Activated CD4-positive, CD25-positive, alpha-beta regulatory T cell treated with anti-CD3 and anti-CD28 coated beads, Interleukin-2, amount 50 U/mL, for 72 hours (primary cell): ENCODE results near the gene ACTL8.
A peak's percentile ranks its signal among the peaks of the same experiment; 100 is the strongest.

Experiments used
- DNase-seq: peaks from one replicate; pipeline ENCODE4 v3.0.0; 2021

ACTL8 gene

DNA sequence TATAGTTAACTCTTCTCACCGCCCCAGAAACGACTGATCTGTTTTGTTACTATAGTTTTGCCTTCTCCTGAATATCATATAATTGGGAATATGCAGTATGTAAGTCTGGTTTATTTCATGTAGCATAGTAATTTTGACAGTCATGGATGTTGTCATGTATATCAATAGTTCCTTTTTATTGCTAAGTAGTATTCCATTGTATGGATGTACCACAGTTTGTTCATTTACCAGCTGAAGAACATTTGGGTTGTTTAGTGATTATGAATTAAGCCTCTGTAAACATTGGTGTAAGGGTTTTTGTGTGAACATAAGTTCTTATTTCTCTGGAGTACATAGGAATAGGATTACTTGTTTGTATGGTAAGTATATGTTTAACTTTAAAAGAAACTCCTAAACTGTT, 55.5 kb downstream of the ACTL8 start:
- DNase-seq = no peak

DNA sequence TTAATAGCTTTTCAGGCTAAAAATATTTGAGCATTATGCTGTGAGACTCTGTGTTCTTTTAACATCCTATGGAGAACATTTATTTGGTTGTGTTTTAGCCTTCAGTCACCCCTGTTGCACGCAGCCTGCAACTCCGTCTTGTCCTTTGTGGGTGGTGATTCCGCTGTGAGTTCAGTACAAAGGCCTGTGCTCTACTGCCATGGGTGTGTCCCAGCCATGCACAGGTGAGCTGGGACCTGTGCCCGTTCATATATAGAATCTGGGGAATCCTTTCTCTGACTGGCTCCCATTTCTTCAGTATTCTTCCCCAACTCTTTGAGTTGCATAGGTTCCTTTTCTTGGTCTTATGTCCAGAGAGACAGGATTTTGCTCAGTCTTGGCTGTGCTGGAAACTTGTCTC, 61.4 kb downstream of the ACTL8 start:
- DNase-seq = no peak

DNA sequence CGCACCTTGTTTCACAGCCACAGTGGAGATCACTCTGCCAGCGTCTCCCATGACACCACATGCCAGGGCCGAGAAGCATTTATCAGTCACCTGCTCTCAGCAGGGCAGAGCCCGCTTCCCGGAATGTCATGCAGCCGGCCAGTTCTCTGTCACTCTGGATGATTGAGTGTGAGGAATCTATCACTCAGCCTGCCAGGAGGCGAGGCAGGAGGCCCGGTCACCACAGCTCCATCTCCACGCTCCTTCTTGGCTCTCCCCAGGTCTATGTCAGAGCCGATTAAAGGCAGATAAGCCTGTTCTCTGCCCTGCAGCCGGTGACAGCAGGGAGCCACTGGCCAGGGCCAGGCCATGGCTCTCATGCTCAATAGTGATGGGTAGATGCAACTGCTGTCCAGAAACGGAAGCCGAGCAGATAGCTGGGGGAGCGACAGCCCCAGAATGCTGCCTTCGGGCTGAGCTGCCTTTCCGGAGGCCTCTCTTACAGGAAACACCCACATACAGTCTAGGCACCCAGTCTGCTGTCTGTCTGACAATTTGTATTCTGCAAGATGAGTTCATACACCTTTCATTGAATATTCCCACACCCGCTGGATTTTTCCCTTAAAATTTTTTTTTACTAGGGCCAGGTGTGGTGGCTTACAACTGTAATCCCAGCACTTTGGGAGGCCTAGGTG, 64.1 kb downstream of the ACTL8 start:
- no peak for DNase-seq

DNA sequence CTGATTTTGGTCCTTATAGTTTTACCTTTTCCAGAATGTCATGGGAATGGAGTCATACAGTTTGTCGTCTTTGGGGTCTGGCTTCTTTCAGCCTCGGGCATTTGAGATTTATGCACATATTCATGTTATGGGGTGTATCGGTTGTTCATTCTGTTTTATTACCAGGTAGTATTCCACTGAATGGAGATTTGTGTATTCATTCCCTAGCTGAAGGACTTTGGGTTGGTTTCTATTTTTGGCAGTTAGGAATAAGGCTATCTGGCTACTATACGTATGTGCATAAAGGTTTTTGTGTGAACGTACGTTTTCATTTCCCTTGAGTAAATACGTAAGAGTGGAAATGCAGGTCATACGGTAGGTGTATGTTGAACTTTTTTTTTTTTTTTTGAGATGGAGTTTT, 65.1 kb downstream of the ACTL8 start:
- no peak for DNase-seq

DNA sequence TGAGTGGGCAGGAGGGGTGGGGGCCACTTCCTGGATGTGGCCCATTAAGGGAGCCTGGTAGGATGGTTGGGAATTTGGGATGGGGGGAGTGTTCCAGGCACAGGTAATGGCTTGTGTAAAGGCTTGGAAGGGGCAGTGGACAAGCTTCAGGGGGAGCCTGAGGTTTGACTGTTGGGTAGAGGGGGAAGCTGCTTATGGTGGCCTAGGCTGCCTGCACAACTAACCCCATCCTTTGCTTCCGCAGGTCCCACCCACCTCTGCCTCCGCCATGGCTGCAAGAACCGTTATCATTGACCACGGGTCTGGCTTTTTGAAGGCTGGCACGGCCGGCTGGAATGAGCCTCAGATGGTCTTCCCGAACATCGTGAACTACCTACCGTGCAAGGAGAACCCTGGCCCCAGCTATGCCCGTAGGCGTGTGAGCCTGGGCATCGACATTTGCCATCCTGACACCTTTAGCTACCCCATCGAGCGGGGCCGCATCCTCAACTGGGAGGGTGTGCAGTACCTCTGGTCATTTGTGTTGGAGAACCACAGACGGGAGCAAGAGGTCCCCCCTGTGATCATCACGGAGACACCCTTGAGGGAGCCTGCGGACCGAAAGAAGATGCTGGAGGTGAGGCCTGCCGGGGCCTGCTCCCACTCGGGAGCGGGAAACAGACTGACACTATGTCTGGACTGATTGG, 67.8 kb downstream of the ACTL8 start:
- DNase-seq = no peak

DNA sequence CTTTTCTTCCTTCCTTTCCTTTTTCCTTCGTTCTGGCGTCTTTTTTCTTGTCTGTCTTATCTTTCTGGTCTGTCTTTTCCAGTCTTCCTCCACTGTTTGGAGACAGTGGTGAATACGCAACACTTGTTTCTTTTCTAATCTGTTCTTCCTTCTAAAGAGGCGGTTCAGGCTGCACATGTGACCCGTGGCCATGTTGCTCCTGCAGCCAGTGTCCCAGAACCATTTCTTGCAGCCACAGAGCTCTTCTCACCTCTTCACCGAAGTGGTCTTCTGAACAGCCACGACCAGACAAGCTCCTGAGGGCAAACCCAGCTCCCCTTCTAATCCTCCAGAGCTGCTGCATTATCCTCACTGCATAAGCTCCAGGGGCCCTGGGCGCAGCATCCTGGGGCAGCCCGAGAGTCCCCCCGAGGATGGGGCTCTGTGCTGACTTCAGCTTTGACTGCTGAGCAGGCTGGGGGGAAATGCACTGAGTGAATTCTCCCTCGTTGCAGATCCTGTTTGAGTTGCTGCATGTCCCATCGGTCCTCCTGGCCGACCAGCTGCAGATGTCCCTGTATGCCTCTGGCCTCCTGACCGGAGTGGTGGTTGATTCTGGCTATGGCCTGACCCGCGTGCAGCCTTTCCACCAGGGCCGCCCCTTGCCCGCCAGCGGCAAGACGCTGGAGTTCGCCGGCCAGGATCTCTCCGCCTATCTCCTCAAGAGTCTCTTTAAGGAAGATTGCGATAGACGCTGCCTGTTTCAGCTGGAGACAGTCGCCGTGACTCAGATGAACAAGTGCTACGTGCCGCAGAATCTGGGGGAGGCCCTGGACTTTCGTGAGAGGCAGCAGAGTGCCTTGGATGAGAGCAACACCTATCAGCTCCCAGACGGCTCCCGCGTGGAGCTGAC, 70.4 kb downstream of the ACTL8 start:
- no peak for DNase-seq

DNA sequence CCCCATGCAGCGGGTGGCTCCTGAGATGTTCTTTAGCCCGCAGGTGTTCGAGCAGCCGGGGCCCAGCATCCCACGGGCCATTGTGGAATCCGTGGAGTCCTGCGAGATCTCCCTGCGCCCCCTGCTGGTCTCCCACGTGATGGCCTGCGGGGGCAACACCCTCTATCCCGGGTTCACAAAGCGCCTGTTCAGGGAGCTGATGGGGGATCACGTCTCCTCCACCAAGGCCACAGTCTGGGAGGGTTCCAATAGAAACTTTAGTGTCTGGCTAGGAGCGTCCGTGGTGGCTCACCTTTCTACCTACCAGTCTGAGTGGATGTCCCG, 71.0 kb downstream of the ACTL8 start:
- DNase-seq = peak; percentile 36

DNA sequence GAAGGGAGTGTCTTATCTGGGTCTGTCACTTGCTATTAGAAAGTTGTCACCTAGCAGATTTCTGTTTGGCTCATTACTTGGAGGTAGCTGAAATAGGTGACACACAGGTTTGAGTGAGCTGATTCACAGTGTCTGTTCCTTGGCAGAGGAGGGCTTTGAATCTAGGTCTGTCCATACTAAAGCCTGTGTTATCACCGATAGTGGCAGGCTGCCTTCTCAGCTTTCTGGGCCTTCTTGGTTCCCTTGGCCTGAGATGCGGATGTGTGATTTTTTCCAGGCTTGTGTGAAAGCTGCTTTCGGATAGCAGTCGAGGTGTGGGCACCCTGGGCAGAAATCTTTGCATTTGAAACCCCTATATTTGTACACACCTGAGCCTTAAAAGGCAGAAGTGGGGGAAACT, 73.9 kb downstream of the ACTL8 start:
- DNase-seq = no peak

DNA sequence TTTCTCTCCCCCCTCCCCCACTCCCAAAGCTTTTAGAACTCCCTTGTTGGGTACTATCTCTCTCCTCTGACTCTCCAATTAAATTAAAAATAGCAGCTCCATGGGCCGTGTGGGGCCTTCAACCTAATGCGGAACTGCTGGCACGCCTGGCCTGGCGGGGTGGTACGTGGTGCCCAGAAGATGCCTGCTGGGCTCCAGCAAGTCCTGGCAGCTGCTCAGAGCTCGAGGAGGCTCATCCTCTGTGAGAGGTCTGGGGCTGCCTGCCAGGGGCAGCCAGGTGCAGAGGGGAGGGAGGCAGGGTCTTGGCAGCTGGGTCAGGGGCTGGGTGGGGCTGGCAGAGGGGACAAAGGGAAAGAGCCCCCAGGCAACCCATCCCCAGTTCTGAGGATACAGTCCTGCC, 74.4 kb downstream of the ACTL8 start:
- no peak for DNase-seq

DNA sequence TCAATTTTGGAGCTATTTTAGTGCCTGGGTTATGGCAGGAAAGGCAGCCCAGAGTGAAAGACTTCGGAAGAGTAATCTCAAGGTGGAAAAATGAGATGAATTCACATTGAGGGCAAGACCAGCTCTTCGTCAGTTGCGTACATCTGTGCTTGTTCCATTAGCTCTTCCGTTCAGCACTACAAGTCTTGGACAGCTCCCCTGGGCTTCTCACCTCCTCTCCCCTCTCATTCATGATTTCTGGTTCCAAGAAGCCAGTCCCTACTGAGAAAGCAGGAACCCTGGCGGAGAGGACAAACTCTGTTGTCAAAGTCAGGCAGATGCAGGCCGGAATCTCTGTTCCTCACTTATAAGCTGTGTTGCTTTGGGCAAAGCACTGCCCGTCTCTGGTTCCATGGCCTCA, 76.5 kb downstream of the ACTL8 start:
- DNase-seq = no peak

DNA sequence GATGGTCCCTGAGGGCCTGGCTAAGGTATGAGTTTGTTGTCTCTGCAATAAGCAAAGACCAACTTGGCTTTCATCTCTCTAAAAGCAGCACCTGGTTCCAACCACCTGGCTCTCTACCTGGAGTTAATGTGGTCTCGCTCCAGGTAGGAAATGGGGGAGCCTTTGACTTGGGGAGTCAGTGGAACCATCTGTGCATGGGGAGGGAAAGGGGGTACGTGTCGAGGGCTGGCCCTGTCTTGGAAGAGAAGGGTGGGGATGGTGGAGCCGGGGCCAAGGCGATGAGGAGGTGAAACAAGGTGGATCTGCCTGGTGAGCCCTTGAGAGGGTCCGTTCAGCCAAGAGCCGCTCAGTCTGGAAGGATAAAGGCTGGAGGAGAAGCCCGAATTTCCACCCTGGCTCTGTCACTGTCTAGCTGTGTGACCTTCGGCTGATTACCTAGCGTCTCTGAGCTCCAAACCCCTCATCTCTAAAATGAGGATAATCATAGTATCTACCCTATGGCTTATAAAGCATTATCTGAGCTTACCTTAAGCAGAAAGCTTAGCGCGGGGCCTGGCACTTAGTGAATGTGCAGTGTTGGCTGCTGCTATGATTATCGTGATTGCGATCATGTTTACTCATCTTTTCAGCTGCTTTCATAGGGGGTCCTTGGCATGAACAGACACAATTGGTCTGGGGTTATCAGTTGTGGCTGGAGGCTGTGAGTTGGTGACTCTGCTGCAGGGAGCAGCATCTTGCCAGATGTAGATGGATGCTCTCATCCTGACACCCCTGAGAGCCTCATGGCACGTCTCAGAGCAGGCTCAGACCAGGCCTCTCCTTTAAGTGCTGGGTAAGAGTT, 78.7 kb downstream of the ACTL8 start:
- DNase-seq = no peak

DNA sequence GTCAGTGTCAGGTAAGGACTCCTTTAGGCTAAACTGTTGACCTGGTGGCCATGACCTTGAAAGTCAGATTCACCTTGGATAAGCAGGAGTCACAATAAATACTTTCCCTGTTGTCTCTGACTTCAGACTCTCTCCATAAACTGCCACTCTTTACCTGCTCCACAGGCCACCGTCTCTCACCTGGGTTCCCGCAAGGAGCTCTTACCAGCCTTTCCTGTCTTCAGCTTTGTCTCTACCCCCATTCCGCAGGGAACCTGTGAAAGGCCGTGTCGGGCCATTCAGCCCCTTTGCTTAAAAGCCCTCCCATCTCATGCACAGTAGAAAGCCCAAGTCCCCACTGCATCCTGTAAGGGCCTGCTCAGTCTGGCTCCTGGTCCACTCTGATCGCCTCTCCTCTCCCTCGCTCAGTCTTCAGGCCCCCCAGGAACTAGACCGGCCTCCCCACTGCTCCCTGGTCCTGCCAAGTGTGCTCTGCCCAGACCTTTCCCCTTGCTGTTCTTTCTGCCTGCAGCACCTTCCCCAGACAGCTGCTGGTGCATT, 79.5 kb downstream of the ACTL8 start:
- DNase-seq = no peak

DNA sequence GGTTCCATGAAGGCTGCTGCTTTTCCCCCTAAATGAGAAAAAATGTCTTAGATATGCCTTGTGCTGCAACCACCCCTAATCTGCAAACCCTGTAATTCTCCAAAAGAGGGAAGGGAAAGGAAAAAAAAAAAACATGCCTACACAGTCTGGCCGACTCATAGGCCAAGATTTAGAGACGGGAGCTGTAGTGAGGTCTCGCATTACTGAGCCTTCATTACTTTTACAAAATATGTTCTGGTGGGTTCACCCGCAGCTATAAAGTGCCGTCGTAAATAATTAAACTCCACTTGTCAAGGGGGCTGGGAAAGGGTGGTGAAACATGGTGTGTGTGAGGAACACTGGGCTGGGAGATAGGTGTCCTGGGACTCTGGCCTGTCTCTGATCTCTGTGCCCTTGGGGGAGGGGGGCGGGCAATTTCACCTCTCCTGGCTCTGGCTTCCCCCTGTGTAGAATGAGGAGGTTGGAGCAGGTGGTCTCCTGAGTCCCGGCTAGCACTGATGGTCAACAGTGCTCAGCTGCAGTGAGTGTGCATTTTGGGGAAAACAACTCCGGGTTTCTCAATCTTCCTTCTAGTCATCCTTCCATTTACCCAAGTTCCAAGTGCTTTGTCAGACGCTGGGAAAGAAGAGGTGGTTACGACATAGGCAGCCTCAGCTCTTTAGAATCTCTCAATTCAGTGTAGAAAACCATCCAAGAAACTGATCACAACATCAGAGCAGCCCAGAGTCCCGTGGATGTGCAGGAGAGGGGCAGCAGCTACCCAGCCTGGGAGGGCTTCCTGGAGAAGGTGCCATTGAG, 82.3 kb downstream of the ACTL8 start:
- no peak for DNase-seq

DNA sequence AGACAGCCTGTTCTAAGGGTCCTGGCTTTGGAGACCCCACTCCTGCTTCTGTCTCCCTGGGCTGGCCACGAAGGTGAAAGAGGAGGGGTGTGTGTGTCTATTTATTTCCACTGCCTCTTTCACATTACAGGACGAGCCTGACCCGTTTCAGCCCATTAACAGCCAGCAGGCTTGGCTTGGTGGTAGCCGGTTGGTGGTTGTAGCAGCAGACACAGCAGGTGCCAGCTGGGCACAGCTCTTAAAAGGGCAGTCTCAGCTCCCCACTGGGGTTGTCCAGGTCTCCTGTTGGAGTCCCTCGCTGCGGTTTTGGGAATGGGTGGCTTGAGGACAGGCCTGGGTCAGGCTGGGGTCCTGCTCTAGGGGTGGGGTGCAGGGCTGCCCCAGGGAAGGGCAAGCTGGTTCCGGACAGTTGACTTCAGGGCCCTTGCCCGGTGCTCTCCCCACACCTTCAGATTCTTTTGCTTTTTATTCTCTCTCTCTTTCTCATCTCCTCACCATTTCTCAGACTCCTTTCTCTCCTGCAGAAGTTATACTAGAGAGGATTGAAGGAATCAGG, 84.6 kb downstream of the ACTL8 start:
- DNase-seq = no peak

DNA sequence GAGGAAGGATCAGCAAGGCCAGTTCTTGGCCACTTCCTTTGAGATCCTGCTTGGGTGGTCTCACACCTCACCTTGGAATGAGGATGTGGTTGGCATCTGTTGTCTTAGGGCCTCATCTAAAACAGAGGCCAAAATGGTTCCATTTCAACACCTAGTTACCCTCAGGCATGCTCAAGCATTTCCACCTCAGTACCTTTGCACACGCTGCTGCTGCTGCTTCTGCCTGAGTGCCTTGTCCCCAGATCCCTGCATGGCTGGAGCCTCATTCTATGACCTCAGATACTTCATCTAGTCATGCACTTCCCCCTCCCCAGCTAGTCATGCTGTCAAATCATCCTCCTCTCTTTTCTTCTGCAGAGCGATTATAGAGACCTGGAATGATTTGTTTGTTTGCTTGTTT, 86.8 kb downstream of the ACTL8 start:
- no peak for DNase-seq

DNA sequence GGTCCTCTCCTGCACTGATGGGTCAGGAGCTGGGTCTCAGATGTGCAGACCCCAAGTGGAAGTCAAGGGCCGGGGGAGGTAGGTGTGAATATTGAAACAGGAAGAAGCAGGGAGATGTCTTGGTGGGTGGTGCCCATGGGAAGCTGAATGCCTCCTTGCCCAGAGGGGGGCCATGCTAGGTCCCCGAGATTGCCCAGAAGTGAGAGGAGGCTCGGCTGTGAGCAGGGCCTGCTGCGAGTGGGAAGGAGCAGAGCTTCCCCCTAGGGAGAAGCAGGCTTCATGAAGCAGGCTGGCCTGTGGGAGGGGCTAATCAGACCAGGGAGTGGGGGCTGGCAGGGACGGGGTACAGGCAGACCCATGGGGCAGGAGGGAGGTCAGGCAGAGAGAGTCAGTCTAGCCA, 87.6 kb downstream of the ACTL8 start:
- no peak for DNase-seq

DNA sequence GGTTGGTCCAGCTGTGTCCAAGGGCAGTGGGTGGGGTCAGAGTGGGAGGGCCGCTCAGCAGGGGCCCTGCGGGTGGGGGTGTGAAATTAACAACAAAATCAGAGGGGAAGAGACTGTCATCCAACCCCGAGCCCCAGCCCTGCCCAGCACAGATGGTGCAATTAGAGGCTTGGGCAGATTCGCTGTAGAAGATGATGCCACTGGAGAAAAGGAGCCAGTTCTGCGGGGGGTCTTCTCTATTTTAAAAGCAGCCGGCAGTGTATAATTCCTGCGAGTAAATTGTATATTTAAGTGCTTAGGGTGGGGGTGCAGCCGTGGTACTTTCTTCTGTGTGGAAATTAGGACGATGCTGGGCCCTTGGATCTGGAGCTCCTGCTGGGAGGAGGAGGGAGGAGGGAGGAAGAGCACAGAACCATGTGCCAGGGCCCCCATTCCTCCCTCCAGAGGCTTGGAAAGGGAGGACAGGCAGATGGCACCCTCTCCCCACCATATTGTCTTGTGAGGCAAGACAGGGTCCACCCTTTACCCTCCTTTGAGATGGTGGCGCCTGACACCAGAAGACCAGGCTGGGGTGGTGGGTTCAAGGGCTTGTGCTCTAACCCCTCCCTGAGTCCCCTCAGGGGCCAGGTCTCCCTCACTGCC, 89.2 kb downstream of the ACTL8 start:
- no peak for DNase-seq

DNA sequence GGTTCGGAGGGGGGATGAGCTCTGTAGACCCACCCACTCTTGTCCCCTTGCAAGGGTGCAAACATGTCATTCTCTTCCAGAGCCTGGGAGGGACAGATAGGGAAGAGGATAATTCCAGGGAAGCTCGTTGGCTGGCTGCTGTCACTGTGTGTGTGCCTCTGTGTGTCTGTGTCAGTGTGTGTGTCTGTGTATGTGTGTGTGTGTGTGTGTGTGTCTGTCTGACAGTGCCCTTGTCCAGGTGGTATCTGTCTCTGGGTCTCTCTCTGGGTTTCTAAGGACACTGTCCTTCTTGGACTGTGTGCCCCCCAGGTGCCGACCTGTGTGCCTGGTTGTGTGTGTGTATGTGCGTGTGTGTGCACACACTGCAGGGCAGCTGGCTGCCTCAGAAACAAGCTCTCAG, 90.5 kb downstream of the ACTL8 start:
- no peak for DNase-seq

DNA sequence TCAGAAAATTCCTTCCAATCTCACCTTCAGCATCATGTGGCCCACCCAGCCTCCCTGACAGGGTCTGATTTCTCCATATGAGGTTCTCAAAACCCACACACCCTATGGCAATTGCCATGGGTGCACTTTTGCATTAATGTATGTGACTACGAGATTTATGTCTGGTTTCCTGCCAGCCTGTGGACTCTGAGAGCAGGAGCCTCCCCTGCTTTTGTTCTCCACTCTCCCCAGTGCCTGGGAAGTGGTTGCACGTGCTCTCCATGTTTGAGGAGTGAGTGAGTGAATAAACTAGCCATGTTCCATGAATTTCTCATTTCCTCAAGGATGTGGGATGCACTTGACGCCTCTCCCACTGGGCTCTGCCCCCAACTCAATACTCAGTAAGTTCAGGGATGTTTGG, 91.2 kb downstream of the ACTL8 start:
- no peak for DNase-seq

DNA sequence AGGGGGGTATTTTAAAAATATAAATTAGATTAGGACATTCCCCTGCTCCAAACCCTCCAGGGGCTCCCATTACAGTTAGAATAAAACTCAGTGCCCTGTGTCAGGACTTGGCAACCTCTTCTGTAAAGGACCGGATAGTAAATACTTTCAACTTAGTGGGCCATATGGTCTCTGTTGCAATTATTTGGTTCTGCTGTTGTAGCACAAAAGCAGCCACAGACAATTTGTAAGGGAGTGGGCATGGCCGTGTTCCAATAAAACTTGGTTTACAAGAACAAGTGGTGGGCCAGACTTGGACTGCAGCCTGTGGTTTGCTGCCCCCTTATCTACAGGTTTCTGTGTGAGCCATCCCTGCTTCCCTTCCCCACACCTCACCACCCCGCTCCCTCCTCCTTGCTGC, 92.0 kb downstream of the ACTL8 start:
- no peak for DNase-seq

DNA sequence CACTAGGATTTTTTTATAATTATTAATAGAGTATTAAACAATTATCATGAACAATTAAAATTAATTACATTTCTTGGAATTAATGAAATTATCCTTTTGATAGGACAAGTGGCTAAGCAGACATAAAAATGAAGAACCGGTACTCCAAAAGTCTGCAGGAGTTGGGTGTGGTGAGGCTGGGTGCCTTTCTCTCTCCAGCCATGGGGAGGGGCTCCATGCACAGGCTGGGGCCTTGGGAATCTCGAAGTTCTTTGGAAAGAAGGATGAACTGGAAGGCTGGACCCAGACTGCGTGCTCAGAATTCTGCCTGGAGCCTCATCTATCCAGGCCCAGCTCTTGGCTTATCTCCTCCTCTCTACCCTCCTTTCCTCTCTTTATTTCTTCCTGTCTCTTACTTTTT, 94.1 kb downstream of the ACTL8 start:
- DNase-seq = no peak
